Prostate gland (tissue), 2 donors: ENCODE results near the gene PAPOLB.

Experiments
- POLR2AphosphoS5 ChIP-seq: sonication (generic); formaldehyde crosslinking; IDR thresholded peaks from one replicate; pipeline ENCODE4 v1.6.1; 2017; ENCODE audit warnings: antibody characterized with exemption
- TF ChIP-seq, protein P1 (sequence below), 4 experiments: fragments of 200-600 bp in 2 of 4; fragments of 450-650 bp in 2 of 4; sonication (generic) in 2 of 4; IDR thresholded peaks; 1 replicate in 3 of 4; 2 replicates in 1 of 4; pipeline ENCODE4 v1.5.1; 2016 to 2019; ENCODE audit warnings: antibody characterized with exemption in 4 of 4, mild to moderate bottlenecking in 2 of 4, moderate library complexity in 2 of 4

DNA sequence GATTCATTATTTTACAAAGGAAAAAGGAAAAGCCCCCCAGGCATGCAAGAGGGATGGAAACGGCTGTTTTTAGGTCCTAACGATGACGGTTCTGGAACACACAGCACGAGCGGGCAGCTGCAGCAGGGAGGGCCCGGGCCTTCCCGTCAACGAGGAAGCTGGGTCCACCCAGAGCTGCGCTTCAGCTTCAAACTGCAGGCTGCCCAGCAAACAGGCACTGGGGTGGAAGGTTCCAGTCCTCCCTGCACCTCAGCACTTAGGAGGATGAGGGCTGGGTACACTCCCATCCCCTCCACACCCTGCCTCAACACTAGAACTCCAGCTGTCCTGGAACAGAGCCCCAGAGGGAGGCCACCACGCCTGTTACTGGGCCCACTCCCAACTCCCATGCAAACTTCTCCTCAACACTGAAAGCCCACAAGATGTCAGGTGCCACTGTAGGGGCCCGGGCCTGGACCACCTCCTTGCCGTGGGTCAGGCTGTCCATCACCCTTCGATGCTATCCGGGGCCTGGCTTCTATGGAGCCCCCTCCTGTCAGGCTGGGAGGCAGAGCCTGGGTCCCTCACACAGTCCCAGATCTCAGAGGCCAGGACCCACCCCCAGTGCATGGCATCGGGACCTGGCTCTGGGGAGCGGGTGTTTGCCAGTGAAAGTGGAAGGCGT lies 33.0 kb downstream of the PAPOLB start:
- TF ChIP-seq, protein P1, sequence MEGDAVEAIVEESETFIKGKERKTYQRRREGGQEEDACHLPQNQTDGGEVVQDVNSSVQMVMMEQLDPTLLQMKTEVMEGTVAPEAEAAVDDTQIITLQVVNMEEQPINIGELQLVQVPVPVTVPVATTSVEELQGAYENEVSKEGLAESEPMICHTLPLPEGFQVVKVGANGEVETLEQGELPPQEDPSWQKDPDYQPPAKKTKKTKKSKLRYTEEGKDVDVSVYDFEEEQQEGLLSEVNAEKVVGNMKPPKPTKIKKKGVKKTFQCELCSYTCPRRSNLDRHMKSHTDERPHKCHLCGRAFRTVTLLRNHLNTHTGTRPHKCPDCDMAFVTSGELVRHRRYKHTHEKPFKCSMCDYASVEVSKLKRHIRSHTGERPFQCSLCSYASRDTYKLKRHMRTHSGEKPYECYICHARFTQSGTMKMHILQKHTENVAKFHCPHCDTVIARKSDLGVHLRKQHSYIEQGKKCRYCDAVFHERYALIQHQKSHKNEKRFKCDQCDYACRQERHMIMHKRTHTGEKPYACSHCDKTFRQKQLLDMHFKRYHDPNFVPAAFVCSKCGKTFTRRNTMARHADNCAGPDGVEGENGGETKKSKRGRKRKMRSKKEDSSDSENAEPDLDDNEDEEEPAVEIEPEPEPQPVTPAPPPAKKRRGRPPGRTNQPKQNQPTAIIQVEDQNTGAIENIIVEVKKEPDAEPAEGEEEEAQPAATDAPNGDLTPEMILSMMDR (IDR thresholded peaks at IDR 0.05): no peak
- TF ChIP-seq POLR2AphosphoS5: no peak
